B cell (primary cell): ENCODE data around the gene BACH2.

Experiments
- CTCF ChIP-seq: fragments of 200-600 bp; IDR thresholded peaks from one replicate; pipeline ENCODE4 v1.8.0; 2022; ENCODE audit warnings: antibody characterized with exemption, mild to moderate bottlenecking
- EZH2 ChIP-seq: IDR thresholded peaks from 2 replicates; pipeline ENCODE4 v1.6.1; 2012; ENCODE audit warnings: borderline replicate concordance, low read depth, mild to moderate bottlenecking, moderate library complexity, low read length; ENCODE audit not compliant: insufficient read depth, poor library complexity, severe bottlenecking

GRCh38 chr6:90266905-90267621 is 29.6 kb downstream of the BACH2 start:
- TF ChIP-seq CTCF, result no peak
- no peak for TF ChIP-seq EZH2
